Measurements from ENCODE around the gene LAG3. TPM values are rescaled to one million over a fixed set of nuclear protein-coding genes. Genes with fewer than 3 reads are reported as not detected.

LAG3 gene
- total and polyA plus RNA-seq, 10 of the 15 experiments (the other 5 are each of a cell fraction or from before 2014, with no cell fraction given), result 0.52 to 4.2 (median 1.0) TPM; not detected in 1

- intact Hi-C loops (cut with micrococcal nuclease; ENCODE audit: unreplicated experiment), result no loop called here
- BruUV-seq (replicated peaks), result no TSS peak
- H3K9ac ChIP-seq (ENCODE audit: control insufficient read depth, insufficient read depth, low read length), result no peak overlapping the region
- peak overlapping the region; percentile 19; the same call in 1 of the 2 replicates for H3K4me2 ChIP-seq (ENCODE audit: control insufficient read depth, insufficient read depth)
- CTCF ChIA-PET, result interaction anchor here (0.8 to 2.3 kb wide), 15 partner anchors 11 to 253 kb away, joined by 3 to 19 read pairs (median 4); partner anchors contain the start of genes MLF2 and SPSB2
- peak overlapping the region; percentile 65 for H2AFZ ChIP-seq (ENCODE audit: control insufficient read depth, low read depth, low read length)
- peaks cover 15% of the 10 kb centered on the region for H3K4me1 ChIP-seq (ENCODE audit: control insufficient read depth, insufficient read depth, low read length)
- H3K27me3 ChIP-seq (replicated peaks in 1 of 2; ENCODE audit: control insufficient read depth in 2 of 2, insufficient read depth in 2 of 2, low read length in 1 of 2), result no peaks in the 10 kb centered on the region; a peak in 1 of 4 replicates
- peak; percentile 33; the same call in 2 of the 3 replicates for ATAC-seq
- RAD21 ChIA-PET (ENCODE audit: unreplicated experiment), result interaction anchor here (1.0 to 1.8 kb wide), 8 partner anchors 8 to 102 kb away, joined by 3 to 9 read pairs (median 4); partner anchors contain the start of genes CDCA3, COPS7A, MLF2 and PTMS
- POLR2A ChIA-PET, result interaction anchor here (0.6 to 2.5 kb wide), 11 partner anchors 8 to 257 kb away, joined by 3 to 12 read pairs (median 5); partner anchors contain the start of genes CDCA3, GAPDH, MLF2 and PTMS
- H3K36me3 ChIP-seq (ENCODE audit: control insufficient read depth in 2 of 2, insufficient read depth in 2 of 2, low read length in 1 of 2), result no peaks in the 10 kb centered on the region
- H3K27ac ChIP-seq (ENCODE audit: control insufficient read depth, insufficient read depth), result no peak overlapping the region
- H3K79me2 ChIP-seq (ENCODE audit: control insufficient read depth, insufficient read depth, low read length), result no peaks in the 10 kb centered on the region
- DNase-seq (ENCODE audit: low read depth, low spot score), result no peak
- SMC1A ChIA-PET (ENCODE audit: uncharacterized antibody, unreplicated experiment), result interaction anchor here (0.9 to 2.0 kb wide), 9 partner anchors 9 to 95 kb away, joined by 3 to 10 read pairs (median 4); partner anchors contain the start of genes GPR162 and MLF2
- no peaks in the 10 kb centered on the region for H4K20me1 ChIP-seq (ENCODE audit: control insufficient read depth, insufficient read depth)
- H3K9me3 ChIP-seq (replicated peaks; ENCODE audit: control insufficient read depth, insufficient read depth, low read length), result no peaks in the 10 kb centered on the region
- in situ Hi-C loops (cut with MboI), result no loop called here
- WGBS (ENCODE audit: insufficient coverage, insufficient replicate concordance, low lambda C conversion rate, missing lambda C conversion rate), result 38% methylated on average over 13 of the region's 13 CpGs
- H3K4me3 ChIP-seq, result no peak overlapping the region
- no peak for FAIRE-seq
- TF ChIP-seq NFYB (IDR thresholded peaks at IDR 0.05; ENCODE audit: insufficient read depth, low read depth, low read length) (no peak), HDAC6 (IDR thresholded peaks at IDR 0.05; ENCODE audit: unreplicated experiment) (no peak), RCOR1 (conservative IDR thresholded peaks at IDR 0.05; ENCODE audit: low read depth, low read length) (0 out of 2 replicates have a peak, but pooled peaks have one; percentile 27), KAT2A (conservative IDR thresholded peaks at IDR 0.05; ENCODE audit: control insufficient read depth, low read depth, low read length) (no peak), NRF1 (conservative IDR thresholded peaks at IDR 0.05; ENCODE audit: low read depth, low read length) (no peak), BACH1 (IDR thresholded peaks at IDR 0.05; ENCODE audit: borderline replicate concordance) (no peak), MEF2B (IDR thresholded peaks at IDR 0.05; ENCODE audit: partially characterized antibody, poor library complexity, severe bottlenecking) (peak; percentile 12), CTCF (IDR thresholded peaks at IDR 0.05 in 2 of 3, conservative IDR thresholded peaks at IDR 0.05 in 1 of 3; ENCODE audit: control insufficient read depth in 2 of 3, extremely low read depth in 1 of 3, insufficient read depth in 1 of 3, low read depth in 3 of 3, low read length in 3 of 3) (no peak), ZBTB11 (CRISPR knock-in tag; IDR thresholded peaks at IDR 0.05) (no peak), NFIC (IDR thresholded peaks at IDR 0.05; ENCODE audit: low read depth, low read length) (no peak), EGR1 (IDR thresholded peaks at IDR 0.05; ENCODE audit: borderline replicate concordance in 1 of 2, low read depth in 2 of 2, low read length in 2 of 2) (no peak), KLF5 (IDR thresholded peaks at IDR 0.05; ENCODE audit: partially characterized antibody) (no peak)
- TF ChIP-seq, protein P1, sequence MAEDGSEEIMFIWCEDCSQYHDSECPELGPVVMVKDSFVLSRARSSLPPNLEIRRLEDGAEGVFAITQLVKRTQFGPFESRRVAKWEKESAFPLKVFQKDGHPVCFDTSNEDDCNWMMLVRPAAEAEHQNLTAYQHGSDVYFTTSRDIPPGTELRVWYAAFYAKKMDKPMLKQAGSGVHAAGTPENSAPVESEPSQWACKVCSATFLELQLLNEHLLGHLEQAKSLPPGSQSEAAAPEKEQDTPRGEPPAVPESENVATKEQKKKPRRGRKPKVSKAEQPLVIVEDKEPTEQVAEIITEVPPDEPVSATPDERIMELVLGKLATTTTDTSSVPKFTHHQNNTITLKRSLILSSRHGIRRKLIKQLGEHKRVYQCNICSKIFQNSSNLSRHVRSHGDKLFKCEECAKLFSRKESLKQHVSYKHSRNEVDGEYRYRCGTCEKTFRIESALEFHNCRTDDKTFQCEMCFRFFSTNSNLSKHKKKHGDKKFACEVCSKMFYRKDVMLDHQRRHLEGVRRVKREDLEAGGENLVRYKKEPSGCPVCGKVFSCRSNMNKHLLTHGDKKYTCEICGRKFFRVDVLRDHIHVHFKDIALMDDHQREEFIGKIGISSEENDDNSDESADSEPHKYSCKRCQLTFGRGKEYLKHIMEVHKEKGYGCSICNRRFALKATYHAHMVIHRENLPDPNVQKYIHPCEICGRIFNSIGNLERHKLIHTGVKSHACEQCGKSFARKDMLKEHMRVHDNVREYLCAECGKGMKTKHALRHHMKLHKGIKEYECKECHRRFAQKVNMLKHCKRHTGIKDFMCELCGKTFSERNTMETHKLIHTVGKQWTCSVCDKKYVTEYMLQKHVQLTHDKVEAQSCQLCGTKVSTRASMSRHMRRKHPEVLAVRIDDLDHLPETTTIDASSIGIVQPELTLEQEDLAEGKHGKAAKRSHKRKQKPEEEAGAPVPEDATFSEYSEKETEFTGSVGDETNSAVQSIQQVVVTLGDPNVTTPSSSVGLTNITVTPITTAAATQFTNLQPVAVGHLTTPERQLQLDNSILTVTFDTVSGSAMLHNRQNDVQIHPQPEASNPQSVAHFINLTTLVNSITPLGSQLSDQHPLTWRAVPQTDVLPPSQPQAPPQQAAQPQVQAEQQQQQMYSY (CRISPR knock-in tag; IDR thresholded peaks at IDR 0.05), result no peak
Measured at GRCh38 chr12:6791931-6792520, 19.7 kb downstream of the LAG3 start.

All from GM12878 (cell line).